Measurements from ENCODE around the gene KCNQ1OT1.

- TF ChIP-seq POLR2AphosphoS5 (IDR thresholded peaks at IDR 0.05) (no peak), CTCF (IDR thresholded peaks at IDR 0.05) (no peak), POLR2A (IDR thresholded peaks at IDR 0.05) (no peak), EP300 (IDR thresholded peaks at IDR 0.05) (no peak)
Measured at GRCh38 chr11:2575591-2576051, 124.2 kb downstream of the KCNQ1OT1 start.
